Erythroblast (primary cell): ENCODE measurements around the gene CORO1C.

ENCODE experiments used
- GATA1 ChIP-seq: IDR thresholded peaks from 2 replicates; pipeline ENCODE4 v1.6.1; 2011; ENCODE audit warnings: low read depth, mild to moderate bottlenecking, control low read depth, low read length, moderate library complexity
- POLR2A ChIP-seq: IDR thresholded peaks from 2 replicates; pipeline ENCODE4 v1.6.1; 2011; ENCODE audit warnings: mild to moderate bottlenecking, low read length

DNA sequence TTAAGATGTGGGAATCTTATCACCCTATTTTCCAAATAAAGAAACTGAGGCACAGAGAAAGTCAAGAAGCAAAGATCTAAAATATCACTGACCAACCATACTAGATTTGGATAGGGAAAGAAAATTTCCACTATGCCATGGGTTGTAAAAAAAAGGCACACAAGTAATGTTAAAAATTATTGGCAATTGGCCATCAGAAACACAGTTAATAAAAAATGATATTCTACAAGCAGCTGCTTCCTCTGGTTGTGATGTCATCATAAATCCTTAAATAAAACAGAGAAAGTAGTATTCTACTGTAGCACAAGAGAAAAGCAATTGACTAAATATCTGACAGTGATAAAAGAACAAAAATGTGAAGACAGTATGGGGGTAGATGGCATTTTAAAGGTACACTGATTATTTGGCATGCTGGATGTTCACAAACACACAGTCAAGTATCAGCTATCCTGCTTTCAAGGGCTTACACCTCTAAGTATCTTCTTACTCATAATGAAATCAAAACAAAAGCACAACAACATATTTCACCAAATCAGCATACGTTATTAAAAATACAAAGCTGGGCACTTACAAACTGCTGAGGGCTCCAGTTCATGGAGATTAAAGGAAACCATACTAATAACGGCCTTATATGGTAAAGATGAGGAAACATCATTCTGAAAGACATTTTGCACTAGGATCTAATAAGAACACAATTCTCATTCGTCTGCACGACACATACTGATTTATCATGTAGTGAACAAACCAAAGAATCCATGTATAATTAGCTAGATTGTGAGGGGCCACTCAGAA, 45.7 kb downstream of the CORO1C start:
- no peak for TF ChIP-seq POLR2A
- no peak for TF ChIP-seq GATA1
